Liver (tissue), 9 donors: ENCODE data around the gene PCP4L1. TPM values are rescaled to one million over a fixed set of nuclear protein-coding genes. Genes with fewer than 3 reads are reported as not detected.

Experiments
- DNase-seq: peaks from one replicate; pipeline ENCODE4 v3.0.0-alpha.2; 2017; ENCODE audit warnings: low spot score
- H3K27ac ChIP-seq, 2 donors: one replicate each; pipeline ENCODE4 v1.7.0; 2013; ENCODE audit warnings: inconsistent platforms in 2 of 2, low read length in 2 of 2, control low read depth in 1 of 2, low read depth in 1 of 2, mild to moderate bottlenecking in 1 of 2
- H3K27me3 ChIP-seq, 4 donors: one replicate each; pipeline versions ENCODE4 v1.6.1 to v1.7.0; 2013; ENCODE audit warnings: low read length in 3 of 4, inconsistent platforms in 1 of 4, mild to moderate bottlenecking in 1 of 4, moderate library complexity in 1 of 4; ENCODE audit not compliant: control insufficient read depth in 4 of 4, insufficient read depth in 4 of 4
- H3K36me3 ChIP-seq, 4 donors: one replicate each; pipeline versions ENCODE4 v1.6.1 to v1.7.0; 2013; ENCODE audit warnings: low read length in 3 of 4, mild to moderate bottlenecking in 3 of 4, low read depth in 1 of 4, moderate library complexity in 1 of 4; ENCODE audit not compliant: control insufficient read depth in 4 of 4, insufficient read depth in 3 of 4
- H3K4me1 ChIP-seq, 4 donors: one replicate each; pipeline versions ENCODE4 v1.6.1 to v1.7.0; 2013; ENCODE audit warnings: low read length in 3 of 4, mild to moderate bottlenecking in 3 of 4, moderate library complexity in 1 of 4; ENCODE audit not compliant: control insufficient read depth in 4 of 4, insufficient read depth in 4 of 4
- H3K4me3 ChIP-seq, 3 donors: one replicate each; pipeline versions ENCODE4 v1.6.1 to v1.7.0; 2013; ENCODE audit warnings: low read length in 3 of 3, control low read depth in 1 of 3, low read depth in 1 of 3, mild to moderate bottlenecking in 1 of 3
- H3K9ac ChIP-seq, 2 donors: one replicate each; pipeline ENCODE4 v1.7.0; 2013; ENCODE audit warnings: low read length in 2 of 2, mild to moderate bottlenecking in 2 of 2, moderate library complexity in 2 of 2, control low read depth in 1 of 2, low read depth in 1 of 2
- H3K9me3 ChIP-seq, 4 donors: one replicate each; pipeline versions ENCODE4 v1.6.1 to v1.7.0; 2013; ENCODE audit warnings: low read length in 3 of 4; ENCODE audit not compliant: control insufficient read depth in 4 of 4
- ATF3 ChIP-seq: IDR thresholded peaks from 2 replicates; pipeline ENCODE4 v1.6.1; 2016; ENCODE audit warnings: antibody characterized with exemption
- GABPA ChIP-seq, 2 donors: IDR thresholded peaks in 1 of 2; conservative IDR thresholded peaks in 1 of 2; 2 replicates each; pipeline ENCODE4 v1.6.1; 2016; ENCODE audit warnings: antibody characterized with exemption in 2 of 2, mild to moderate bottlenecking in 1 of 2, moderate library complexity in 1 of 2
- HNF4A ChIP-seq, 2 donors: conservative IDR thresholded peaks; 2 replicates each; pipeline ENCODE4 v1.6.1; 2016; ENCODE audit warnings: antibody characterized with exemption in 2 of 2, mild to moderate bottlenecking in 2 of 2
- HNF4G ChIP-seq: IDR thresholded peaks from 2 replicates; pipeline ENCODE4 v1.6.1; 2016; ENCODE audit warnings: antibody characterized with exemption
- RAD21 ChIP-seq, 2 donors: IDR thresholded peaks; 2 replicates each; pipeline ENCODE4 v1.6.1; 2016; ENCODE audit warnings: antibody characterized with exemption in 2 of 2, mild to moderate bottlenecking in 2 of 2
- REST ChIP-seq: IDR thresholded peaks from 2 replicates; pipeline ENCODE4 v1.6.1; 2016; ENCODE audit warnings: antibody characterized with exemption, mild to moderate bottlenecking
- SP1 ChIP-seq: IDR thresholded peaks from 2 replicates; pipeline ENCODE4 v1.6.1; 2018; ENCODE audit warnings: antibody characterized with exemption, mild to moderate bottlenecking
- YY1 ChIP-seq: IDR thresholded peaks from 2 replicates; pipeline ENCODE4 v1.6.1; 2016; ENCODE audit warnings: antibody characterized with exemption, mild to moderate bottlenecking
- WGBS: extraction: QIAGEN DNeasy Blood & Tissue Kit; methylation state at CpG from one replicate; pipeline ENCODE4 v1.1.7; 2013; 5-methylcytosine and 5-hydroxymethylcytosine counted together
- polyA plus RNA-seq, 2 donors: library from polyadenylated mRNA; stranded (reverse) in 1 of 2; unstranded in 1 of 2; fragments of 200-250 nt in 1 of 2; fragments of >200 nt in 1 of 2; fragmentation: Nextera tagmentation in 1 of 2; extraction: Ambion mirVana in 1 of 2; gene quantifications; one replicate each; pipeline versions ENCODE4 v1.2.1 to v1.2.3, GENCODE V29; 2013 to 2015
- total RNA-seq, 2 donors: library from RNA; depleted of rRNA; stranded (reverse); fragments of >200 nt; gene quantifications; one replicate each; pipeline ENCODE4 v1.2.3, GENCODE V29; 2014
- TF ChIP-seq, protein P1 (sequence below): IDR thresholded peaks from 2 replicates; pipeline ENCODE4 v1.6.1; 2016; ENCODE audit warnings: antibody characterized with exemption
- TF ChIP-seq, protein P2 (sequence below): fragments of 150-350 bp; IDR thresholded peaks from 2 replicates; pipeline ENCODE4 v1.5.1; 2017; ENCODE audit warnings: improper control_type of control experiment, low read depth, low read length; ENCODE audit not compliant: missing input control
- donor health status: healthy.
- donor health status: healthy.
- donor health status: healthy.
- donor health status: healthy.
- donor health status: healthy.

PCP4L1 gene
- total and polyA plus RNA-seq, 4 donors, result 1.1 to 8.7 (median 5.0) TPM

- TF ChIP-seq YY1, result no peak
- TF ChIP-seq HNF4G, result no peak
- no peak for TF ChIP-seq HNF4A (conservative IDR thresholded peaks at IDR 0.05)
- TF ChIP-seq, protein P1, sequence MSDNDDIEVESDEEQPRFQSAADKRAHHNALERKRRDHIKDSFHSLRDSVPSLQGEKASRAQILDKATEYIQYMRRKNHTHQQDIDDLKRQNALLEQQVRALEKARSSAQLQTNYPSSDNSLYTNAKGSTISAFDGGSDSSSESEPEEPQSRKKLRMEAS, result no peak
- TF ChIP-seq, protein P2, sequence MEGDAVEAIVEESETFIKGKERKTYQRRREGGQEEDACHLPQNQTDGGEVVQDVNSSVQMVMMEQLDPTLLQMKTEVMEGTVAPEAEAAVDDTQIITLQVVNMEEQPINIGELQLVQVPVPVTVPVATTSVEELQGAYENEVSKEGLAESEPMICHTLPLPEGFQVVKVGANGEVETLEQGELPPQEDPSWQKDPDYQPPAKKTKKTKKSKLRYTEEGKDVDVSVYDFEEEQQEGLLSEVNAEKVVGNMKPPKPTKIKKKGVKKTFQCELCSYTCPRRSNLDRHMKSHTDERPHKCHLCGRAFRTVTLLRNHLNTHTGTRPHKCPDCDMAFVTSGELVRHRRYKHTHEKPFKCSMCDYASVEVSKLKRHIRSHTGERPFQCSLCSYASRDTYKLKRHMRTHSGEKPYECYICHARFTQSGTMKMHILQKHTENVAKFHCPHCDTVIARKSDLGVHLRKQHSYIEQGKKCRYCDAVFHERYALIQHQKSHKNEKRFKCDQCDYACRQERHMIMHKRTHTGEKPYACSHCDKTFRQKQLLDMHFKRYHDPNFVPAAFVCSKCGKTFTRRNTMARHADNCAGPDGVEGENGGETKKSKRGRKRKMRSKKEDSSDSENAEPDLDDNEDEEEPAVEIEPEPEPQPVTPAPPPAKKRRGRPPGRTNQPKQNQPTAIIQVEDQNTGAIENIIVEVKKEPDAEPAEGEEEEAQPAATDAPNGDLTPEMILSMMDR, result no peak
- TF ChIP-seq REST, result no peak
- Histone ChIP-seq H3K4me1 (peaks cover 0 to 51% (median 29%) of the 10 kb centered on the region in 4 donors), H3K9ac (peak overlapping the region in 1 of 2 donors; percentile 5), H3K27ac (peak overlapping the region; percentile 86 to 87), H3K36me3 (peaks cover 4 to 31% (median 21%) of the 10 kb centered on the region in 4 donors), H3K27me3 (no peaks in the 10 kb centered on the region), H3K4me3 (no peak overlapping the region), H3K9me3 (no peaks in the 10 kb centered on the region)
- 80% methylated on average over 7 of the region's 7 CpGs for WGBS
- DNase-seq, result no peak
These were observed 30.5 kb upstream of the PCP4L1 start for GRCh38 chr1:161228032-161228431.

DNA sequence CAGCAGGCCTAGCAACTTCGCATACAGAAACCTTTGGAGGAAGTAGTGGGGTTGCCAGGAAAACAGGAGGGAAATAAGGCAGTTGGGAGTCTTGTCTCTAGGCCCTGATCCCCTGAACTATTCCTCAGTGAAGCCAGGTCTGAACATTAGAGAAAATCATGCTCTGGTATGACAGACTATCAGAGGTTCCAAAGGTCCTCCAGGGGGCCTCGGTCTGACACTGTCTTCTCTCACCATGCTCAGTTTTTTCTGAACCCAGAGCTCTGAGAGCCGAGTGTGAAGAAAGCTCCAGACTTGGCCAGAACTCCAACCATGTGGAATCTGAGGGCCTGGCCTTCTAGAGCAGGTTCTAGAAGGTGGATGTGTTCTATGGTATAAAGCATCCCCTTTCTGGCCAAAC, 28.6 kb upstream of the PCP4L1 start:
- Histone ChIP-seq H3K9me3 (no peaks in the 10 kb centered on the region), H3K36me3 (peaks cover 7 to 42% (median 26%) of the 10 kb centered on the region in 4 donors), H3K4me1 (peaks cover 0 to 47% (median 29%) of the 10 kb centered on the region in 4 donors), H3K27ac (peak overlapping the region in 1 of 2 donors; percentile 13), H3K27me3 (no peaks in the 10 kb centered on the region), H3K9ac (no peak overlapping the region), H3K4me3 (no peak overlapping the region)
- WGBS, result 55% methylated on average over 3 of the region's 3 CpGs
- no peak for TF ChIP-seq SP1
- peak in 1 of 2 donors; percentile 12 for TF ChIP-seq RAD21 (IDR thresholded peaks at IDR 0.05)
- TF ChIP-seq ATF3, result no peak
- TF ChIP-seq HNF4G, result no peak
- TF ChIP-seq GABPA (IDR thresholded peaks at IDR 0.05 in 1 of 2, conservative IDR thresholded peaks at IDR 0.05 in 1 of 2), result no peak
- peak in 1 of 2 donors; percentile 9 for TF ChIP-seq HNF4A (conservative IDR thresholded peaks at IDR 0.05)
- no peak for TF ChIP-seq REST
- no peak for DNase-seq
